GM21360 (cell line): ENCODE data around the gene DTD1.

ENCODE experiments used
- ATAC-seq: cut with Tn5 transposase; IDR thresholded peaks from one replicate; pipeline ENCODE4 v1.9.1; 2021; ENCODE audit warnings: mild to moderate bottlenecking, moderate library complexity; ENCODE audit not compliant: unreplicated experiment

The DTD1 gene

GRCh38 chr20:18698735-18699380, 111.0 kb downstream of the DTD1 start:
- ATAC-seq = no peak

DNA sequence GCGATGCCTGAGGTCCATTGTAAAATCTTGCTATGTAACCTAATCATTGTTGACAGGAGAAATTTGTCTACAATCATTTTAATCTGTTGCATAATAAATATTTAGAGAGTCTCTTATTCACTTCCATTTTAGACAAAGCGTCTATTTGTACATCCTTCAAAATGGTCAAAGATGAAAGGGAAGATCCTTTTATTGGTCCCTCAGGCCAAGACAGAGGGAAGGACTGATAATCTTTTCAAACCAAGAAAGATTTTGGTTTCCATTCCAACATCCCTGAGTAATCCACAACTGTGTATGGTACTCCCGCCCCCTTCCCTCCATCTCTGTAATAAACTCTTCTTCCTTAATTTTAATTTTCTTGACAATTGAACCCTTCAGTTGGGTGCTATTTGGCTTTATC, 114.1 kb downstream of the DTD1 start:
- ATAC-seq = no peak

- ATAC-seq = no peak
These were observed 114.9 kb downstream of the DTD1 start for GRCh38 chr20:18702736-18703135.

GRCh38 chr20:18705490-18705889, 117.6 kb downstream of the DTD1 start:
- ATAC-seq = no peak

- no peak for ATAC-seq
These were observed 118.1 kb downstream of the DTD1 start for GRCh38 chr20:18705910-18706309.

GRCh38 chr20:18712131-18712530, 124.3 kb downstream of the DTD1 start:
- no peak for ATAC-seq

DNA sequence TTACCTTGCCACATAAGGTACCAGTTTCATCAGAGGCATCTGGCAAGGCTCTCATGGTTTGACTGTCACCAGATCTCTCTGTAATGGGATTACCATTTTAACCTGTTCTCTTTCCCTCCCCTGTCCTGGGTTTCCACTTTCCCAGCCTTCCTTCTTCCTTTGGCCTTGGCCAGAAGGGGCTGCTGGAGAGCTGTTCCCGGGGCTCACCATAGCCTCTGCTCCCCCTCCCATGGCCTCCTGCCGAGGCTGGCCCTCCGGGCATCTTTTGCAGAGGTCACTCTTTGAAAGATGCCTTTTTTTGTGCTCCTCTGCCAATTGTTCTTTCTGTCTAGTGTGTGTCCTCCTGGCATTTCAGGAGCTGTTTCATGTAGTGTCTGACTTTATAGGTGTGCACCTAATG, 125.0 kb downstream of the DTD1 start:
- no peak for ATAC-seq

- no peak for ATAC-seq
These were observed 127.7 kb downstream of the DTD1 start for GRCh38 chr20:18715564-18715963.

GRCh38 chr20:18717062-18717461, 129.2 kb downstream of the DTD1 start:
- ATAC-seq = no peak

GRCh38 chr20:18718129-18718528, 130.3 kb downstream of the DTD1 start:
- no peak for ATAC-seq

DNA sequence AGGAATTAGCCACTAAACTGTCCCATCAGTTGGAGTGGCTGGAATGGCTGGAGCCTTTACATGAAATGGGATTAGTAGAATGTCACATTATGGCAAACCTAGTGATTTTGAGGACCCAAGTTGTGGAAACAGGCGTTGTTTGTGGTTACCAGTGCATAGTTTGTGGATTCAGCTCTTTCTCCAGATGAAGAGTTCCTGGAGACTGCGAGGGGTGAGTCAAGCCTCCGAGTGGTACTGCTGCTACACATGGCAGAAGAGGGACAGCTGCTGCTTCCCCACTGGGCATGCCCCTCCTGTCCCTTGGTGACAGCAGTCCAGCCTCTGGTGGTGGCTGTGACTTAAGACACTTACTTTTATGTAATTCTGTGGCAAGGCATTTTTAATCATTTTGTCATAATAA, 131.6 kb downstream of the DTD1 start:
- no peak for ATAC-seq

DNA sequence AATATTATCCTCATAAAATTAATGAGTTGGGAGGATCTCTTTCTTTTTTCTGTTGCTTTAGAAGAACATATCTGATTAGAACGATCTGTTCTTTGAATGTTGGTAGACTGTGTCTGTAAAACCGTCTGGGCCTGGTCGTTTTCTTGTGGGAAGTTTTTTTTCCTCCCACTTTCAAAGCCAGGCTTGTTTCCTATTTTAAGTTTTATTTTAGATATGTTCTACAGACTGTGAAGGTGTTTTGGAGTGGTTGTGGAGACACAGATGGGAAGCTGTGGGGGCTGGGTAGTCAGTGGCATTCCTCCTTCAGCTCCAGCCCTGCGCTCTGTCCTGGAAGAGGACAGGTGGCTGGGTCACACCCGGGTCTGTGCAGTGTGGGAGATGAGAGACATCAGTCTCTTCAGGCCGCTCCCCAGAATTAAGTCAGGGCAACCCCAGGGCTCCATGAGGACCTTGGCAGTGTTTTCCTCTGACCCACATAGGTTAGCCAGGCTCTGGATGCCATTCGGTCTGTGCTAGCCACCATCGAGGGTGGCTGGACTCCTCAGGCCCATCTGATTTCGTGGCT, 133.8 kb downstream of the DTD1 start:
- no peak for ATAC-seq

- no peak for ATAC-seq
These were observed 134.5 kb downstream of the DTD1 start for GRCh38 chr20:18722371-18722770.

DNA sequence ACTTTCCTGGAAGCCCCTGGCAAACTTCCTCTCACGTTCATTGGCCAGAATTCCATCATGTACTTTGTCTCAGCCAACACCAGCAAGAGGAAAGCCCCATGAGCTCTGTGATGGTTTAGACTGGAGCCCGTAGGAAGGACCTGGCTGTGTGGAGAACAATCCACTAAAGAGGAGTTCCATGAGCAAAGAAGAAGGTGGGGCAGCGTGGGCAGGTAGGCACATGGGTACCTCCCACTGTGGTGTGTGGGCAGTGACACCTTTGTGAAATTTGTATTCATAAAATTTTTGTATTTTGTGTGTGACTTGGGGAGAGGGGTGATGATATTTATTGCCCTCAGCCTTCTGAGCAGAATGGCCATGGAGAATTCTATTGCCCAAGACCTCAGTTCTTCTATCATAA, 136.2 kb downstream of the DTD1 start:
- no peak for ATAC-seq

- ATAC-seq = no peak
These were observed 137.1 kb downstream of the DTD1 start for GRCh38 chr20:18724788-18725464.

DNA sequence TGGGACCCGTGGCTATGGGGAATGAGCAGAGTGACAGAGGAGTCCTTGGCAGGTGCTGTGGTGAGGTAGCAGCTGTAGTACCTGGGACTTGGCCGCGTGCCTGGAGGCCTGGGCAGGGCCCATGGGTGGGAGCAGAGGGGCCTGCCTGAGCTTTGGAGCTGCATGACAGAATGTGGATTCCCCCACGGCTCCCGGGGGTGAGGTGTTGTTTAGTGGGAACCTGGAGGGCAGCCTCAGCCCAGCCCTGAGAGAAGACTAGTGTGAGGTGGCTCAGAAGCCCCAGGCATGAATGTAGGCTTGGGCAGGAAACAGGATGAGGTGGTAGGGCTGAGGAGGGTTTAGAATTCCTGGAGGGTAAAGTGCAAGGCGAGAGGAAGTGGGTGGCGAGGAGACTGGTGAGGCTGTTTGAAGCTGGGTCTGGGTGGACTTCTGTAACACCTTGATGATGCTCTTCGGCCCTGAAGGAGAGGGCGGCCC, 139.2 kb downstream of the DTD1 start:
- ATAC-seq = no peak

GRCh38 chr20:18728165-18728869, 140.5 kb downstream of the DTD1 start:
- peak; percentile 91 for ATAC-seq

DNA sequence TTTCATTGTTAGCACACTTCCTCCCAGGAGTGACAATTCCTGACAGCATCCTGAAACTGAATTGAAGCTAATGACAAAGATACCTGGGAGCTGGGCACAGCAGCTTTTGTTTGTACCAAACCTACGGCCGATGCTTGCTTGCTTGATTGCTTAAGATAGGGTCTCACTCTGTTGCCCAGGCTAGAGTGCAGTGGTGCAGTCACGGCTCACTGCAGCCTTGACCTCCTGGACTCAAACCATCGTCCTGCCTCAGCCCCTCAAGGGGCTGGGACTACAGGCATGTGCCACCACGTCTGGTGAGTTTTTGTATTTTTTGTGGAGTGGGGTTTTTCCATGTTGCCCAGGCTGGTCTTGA, 141.0 kb downstream of the DTD1 start:
- peak; percentile 17 for ATAC-seq

- no peak for ATAC-seq
These were observed 141.5 kb downstream of the DTD1 start for GRCh38 chr20:18729231-18729825.

DNA sequence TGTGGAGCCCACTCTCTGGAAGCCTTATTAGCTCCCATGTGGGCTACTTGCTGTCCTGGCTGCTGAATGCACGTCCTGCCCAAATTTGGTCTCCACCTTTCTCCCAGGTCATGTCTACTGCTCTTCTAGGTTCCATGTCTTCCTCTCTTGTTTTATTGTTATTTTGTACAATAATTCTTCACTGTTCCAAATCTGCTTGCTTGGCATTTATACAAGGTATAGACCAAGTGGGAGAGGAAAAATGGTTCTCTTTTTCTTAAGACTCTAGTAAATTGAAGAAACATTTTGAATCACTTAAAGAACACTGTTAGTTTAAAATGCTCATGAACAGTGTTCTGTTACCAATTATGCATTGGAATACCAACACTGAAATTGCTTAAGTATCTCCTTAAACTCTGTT, 144.1 kb downstream of the DTD1 start:
- no peak for ATAC-seq

DNA sequence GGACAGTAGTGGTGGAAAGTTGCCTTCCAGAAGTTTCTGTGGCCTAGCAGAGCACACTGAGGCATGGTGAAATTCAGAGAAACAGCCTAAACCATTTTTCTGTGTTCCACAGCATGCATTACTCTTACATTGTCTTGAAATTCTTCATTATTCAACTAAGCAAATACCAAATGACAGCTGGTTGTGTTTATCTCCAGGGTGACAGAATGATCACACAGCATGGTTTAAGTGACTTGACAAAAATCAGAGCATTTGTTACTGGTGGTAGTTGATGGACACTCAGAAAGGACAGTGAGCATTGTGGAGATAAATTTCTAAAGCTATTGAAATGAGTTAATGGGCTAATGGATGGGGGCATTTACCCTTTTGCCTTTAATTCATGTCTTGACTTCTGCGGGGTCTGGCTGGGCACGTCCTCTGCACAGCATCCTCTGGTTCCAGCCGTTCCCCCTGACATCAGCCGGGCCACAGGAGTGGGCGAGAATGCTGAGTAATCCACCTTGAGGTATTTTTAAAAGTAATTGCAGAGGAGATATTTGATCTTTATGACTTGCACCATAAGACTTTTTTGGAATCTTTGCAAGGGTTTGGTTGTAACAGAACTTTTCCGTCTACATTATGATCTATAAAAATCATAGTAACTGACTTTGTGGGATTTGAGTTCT, 146.8 kb downstream of the DTD1 start:
- ATAC-seq = no peak
